Astrocyte (in vitro differentiated cells and primary cell): ENCODE results near the gene FHIT.

ENCODE experiments used
- EZH2 ChIP-seq: IDR thresholded peaks from 2 replicates; pipeline ENCODE4 v1.6.1; 2012; ENCODE audit warnings: mild to moderate bottlenecking, low read length, inconsistent platforms; ENCODE audit not compliant: insufficient read depth
- TF ChIP-seq, protein P1 (sequence below): IDR thresholded peaks from 2 replicates; pipeline ENCODE4 v1.5.1; 2011; ENCODE audit warnings: low read depth, mild to moderate bottlenecking, inconsistent platforms, low read length, moderate library complexity; ENCODE audit not compliant: insufficient read depth

DNA sequence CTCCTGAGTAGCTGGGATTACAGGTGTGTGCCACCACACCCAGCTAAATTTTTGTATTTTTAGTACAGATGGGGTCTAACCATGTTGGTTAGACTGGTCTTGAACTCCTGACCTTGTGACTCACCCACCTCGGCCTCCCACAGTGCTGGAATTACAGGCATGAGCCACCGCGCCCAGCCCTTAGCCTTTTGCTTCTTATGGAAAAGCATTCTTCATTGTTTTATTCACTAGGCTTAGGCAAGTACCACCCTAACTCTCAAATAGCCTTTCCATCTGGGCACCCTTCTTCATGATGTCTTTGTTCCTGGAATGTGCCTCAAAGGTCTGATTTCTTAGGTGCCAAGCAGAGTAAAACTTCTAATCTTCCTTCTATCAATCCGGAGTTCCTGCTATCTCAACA is 641.8 kb downstream of the FHIT start:
- TF ChIP-seq, protein P1, sequence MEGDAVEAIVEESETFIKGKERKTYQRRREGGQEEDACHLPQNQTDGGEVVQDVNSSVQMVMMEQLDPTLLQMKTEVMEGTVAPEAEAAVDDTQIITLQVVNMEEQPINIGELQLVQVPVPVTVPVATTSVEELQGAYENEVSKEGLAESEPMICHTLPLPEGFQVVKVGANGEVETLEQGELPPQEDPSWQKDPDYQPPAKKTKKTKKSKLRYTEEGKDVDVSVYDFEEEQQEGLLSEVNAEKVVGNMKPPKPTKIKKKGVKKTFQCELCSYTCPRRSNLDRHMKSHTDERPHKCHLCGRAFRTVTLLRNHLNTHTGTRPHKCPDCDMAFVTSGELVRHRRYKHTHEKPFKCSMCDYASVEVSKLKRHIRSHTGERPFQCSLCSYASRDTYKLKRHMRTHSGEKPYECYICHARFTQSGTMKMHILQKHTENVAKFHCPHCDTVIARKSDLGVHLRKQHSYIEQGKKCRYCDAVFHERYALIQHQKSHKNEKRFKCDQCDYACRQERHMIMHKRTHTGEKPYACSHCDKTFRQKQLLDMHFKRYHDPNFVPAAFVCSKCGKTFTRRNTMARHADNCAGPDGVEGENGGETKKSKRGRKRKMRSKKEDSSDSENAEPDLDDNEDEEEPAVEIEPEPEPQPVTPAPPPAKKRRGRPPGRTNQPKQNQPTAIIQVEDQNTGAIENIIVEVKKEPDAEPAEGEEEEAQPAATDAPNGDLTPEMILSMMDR, result no peak
- TF ChIP-seq EZH2, result no peak
